HEK293 (cell line): ENCODE data around the gene PRKG1.

Experiments used
- CTCF ChIA-PET: fragments of 350-600 bp; formaldehyde crosslinking; extraction: SDS; loops from one replicate; lab custom pipeline; 2021; ENCODE audit warnings: antibody characterized with exemption; lab: Yijun Ruan, JAX
- POLR2A ChIA-PET: fragments of 300-600 bp; formaldehyde crosslinking; extraction: SDS; loops from one replicate; lab custom pipeline; 2020; ENCODE audit warnings: antibody characterized with exemption, inconsistent platforms; lab: Yijun Ruan, JAX
- H3K27ac ChIP-seq: fragments of 200-500 bp; sonication (Bioruptor generic); 2 replicates; pipeline ENCODE4 v1.5.1; 2014; ENCODE audit warnings: low read depth, low read length, control low read depth, inconsistent platforms; ENCODE audit errors: extremely low read depth
- H3K36me3 ChIP-seq, 2 experiments: fragments of 200-500 bp in 1 of 2; sonication (Bioruptor generic) in 1 of 2; 1 replicate in 1 of 2; 2 replicates in 1 of 2; pipeline ENCODE4 v1.5.1; 2014 to 2017; ENCODE audit warnings: inconsistent platforms in 2 of 2, low read length in 2 of 2; ENCODE audit not compliant: control insufficient read depth in 2 of 2, insufficient read depth in 1 of 2
- H3K4me1 ChIP-seq: fragments of 200-500 bp; sonication (Bioruptor generic); 2 replicates; pipeline ENCODE4 v1.5.1; 2014; ENCODE audit warnings: mild to moderate bottlenecking, low read length, inconsistent platforms; ENCODE audit not compliant: control insufficient read depth, insufficient read depth
- H3K4me3 ChIP-seq: 2 replicates; pipeline ENCODE4 v1.5.1; 2011; ENCODE audit warnings: low read depth, mild to moderate bottlenecking, control low read depth, low read length, moderate library complexity
- H3K9me3 ChIP-seq: fragments of 200-500 bp; sonication (Bioruptor generic); 2 replicates; pipeline ENCODE4 v1.5.1; 2014; ENCODE audit warnings: low read depth, low read length, inconsistent platforms; ENCODE audit not compliant: control insufficient read depth, insufficient read depth
- GFI1B ChIP-seq: fragments of 450-650 bp; formaldehyde crosslinking; IDR thresholded peaks from 2 replicates; pipeline ENCODE4 v1.5.1; 2016; ENCODE audit warnings: missing biosample characterization, missing genetic modification characterization
- KLF9 ChIP-seq: fragments of 450-650 bp; formaldehyde crosslinking; IDR thresholded peaks from 2 replicates; pipeline ENCODE4 v1.5.1; 2016; ENCODE audit warnings: missing biosample characterization, missing genetic modification characterization, low read depth
- YY1 ChIP-seq: fragments of 450-650 bp; formaldehyde crosslinking; IDR thresholded peaks from 2 replicates; pipeline ENCODE4 v1.5.1; 2018; ENCODE audit warnings: missing biosample characterization, missing genetic modification characterization
- ZNF133 ChIP-seq: fragments of 450-650 bp; formaldehyde crosslinking; IDR thresholded peaks from 2 replicates; pipeline ENCODE4 v1.5.1; 2016; ENCODE audit warnings: missing biosample characterization, missing genetic modification characterization
- ZNF175 ChIP-seq: fragments of 450-650 bp; formaldehyde crosslinking; IDR thresholded peaks from 2 replicates; pipeline ENCODE4 v1.5.1; 2016; ENCODE audit warnings: missing biosample characterization, missing genetic modification characterization
- ZNF19 ChIP-seq: fragments of 450-650 bp; formaldehyde crosslinking; IDR thresholded peaks from 2 replicates; pipeline ENCODE4; 2016; ENCODE audit warnings: missing biosample characterization, missing genetic modification characterization, low read depth
- ZNF274 ChIP-seq, 2 experiments: fragments of 200-500 bp in 1 of 2; fragments of 450-650 bp in 1 of 2; sonication (Bioruptor generic) in 1 of 2; formaldehyde crosslinking in 1 of 2; IDR thresholded peaks; 2 replicates each; pipeline versions ENCODE4 v1.5.1 to v1.6.1; 2014 to 2016; ENCODE audit warnings: borderline replicate concordance in 1 of 2, inconsistent platforms in 1 of 2, low read length in 1 of 2, missing biosample characterization in 1 of 2, missing genetic modification characterization in 1 of 2
- ZNF335 ChIP-seq: fragments of 450-650 bp; formaldehyde crosslinking; conservative IDR thresholded peaks from 2 replicates; pipeline ENCODE4 v1.5.1; 2016; ENCODE audit warnings: missing biosample characterization, missing genetic modification characterization
- ZNF350 ChIP-seq: fragments of 450-650 bp; formaldehyde crosslinking; IDR thresholded peaks from 2 replicates; pipeline ENCODE4 v1.5.0; 2017; ENCODE audit warnings: missing biosample characterization, mild to moderate bottlenecking, missing genetic modification characterization
- ZNF366 ChIP-seq: fragments of 450-650 bp; formaldehyde crosslinking; conservative IDR thresholded peaks from 2 replicates; pipeline ENCODE4 v1.5.1; 2016; ENCODE audit warnings: missing biosample characterization, missing genetic modification characterization
- ZNF394 ChIP-seq: fragments of 450-650 bp; formaldehyde crosslinking; IDR thresholded peaks from 2 replicates; pipeline ENCODE4 v1.5.1; 2016; ENCODE audit warnings: missing biosample characterization, missing genetic modification characterization, mild to moderate bottlenecking, moderate library complexity, borderline replicate concordance
- ZNF416 ChIP-seq: fragments of 450-650 bp; formaldehyde crosslinking; IDR thresholded peaks from 2 replicates; pipeline ENCODE4 v1.5.1; 2016; ENCODE audit warnings: missing biosample characterization, missing genetic modification characterization
- ZNF514 ChIP-seq: fragments of 450-650 bp; formaldehyde crosslinking; IDR thresholded peaks from 2 replicates; pipeline ENCODE4 v1.5.1; 2016; ENCODE audit warnings: missing biosample characterization, missing genetic modification characterization
- ZNF621 ChIP-seq: fragments of 450-650 bp; formaldehyde crosslinking; IDR thresholded peaks from 2 replicates; pipeline ENCODE4 v1.5.1; 2017; ENCODE audit warnings: missing biosample characterization, missing genetic modification characterization
- ZNF768 ChIP-seq: fragments of 450-650 bp; formaldehyde crosslinking; IDR thresholded peaks from 2 replicates; pipeline ENCODE4 v1.5.1; 2018; ENCODE audit warnings: missing biosample characterization, mild to moderate bottlenecking, missing genetic modification characterization
- ZNF777 ChIP-seq: fragments of 450-650 bp; formaldehyde crosslinking; IDR thresholded peaks from 2 replicates; pipeline ENCODE4 v1.5.1; 2017; ENCODE audit warnings: missing biosample characterization, missing genetic modification characterization, borderline replicate concordance
- ZNF785 ChIP-seq: fragments of 450-650 bp; formaldehyde crosslinking; IDR thresholded peaks from 2 replicates; pipeline ENCODE4 v1.5.1; 2016; ENCODE audit warnings: missing biosample characterization, missing genetic modification characterization
- ZSCAN16 ChIP-seq: fragments of 450-650 bp; formaldehyde crosslinking; IDR thresholded peaks from 2 replicates; pipeline ENCODE4 v1.5.1; 2016; ENCODE audit warnings: missing biosample characterization, missing genetic modification characterization
- TF ChIP-seq, protein P1 (sequence below): fragments of 450-650 bp; formaldehyde crosslinking; IDR thresholded peaks from 2 replicates; pipeline ENCODE4 v1.5.1; 2016; ENCODE audit warnings: missing biosample characterization, missing genetic modification characterization
- TF ChIP-seq, protein P2 (sequence below): fragments of 450-650 bp; formaldehyde crosslinking; IDR thresholded peaks from 2 replicates; pipeline ENCODE4 v1.5.1; 2016; ENCODE audit warnings: missing biosample characterization, missing genetic modification characterization, borderline replicate concordance
- TF ChIP-seq, protein P3 (sequence below): IDR thresholded peaks from 2 replicates; pipeline ENCODE4 v1.6.1; 2011; ENCODE audit warnings: mild to moderate bottlenecking, low read depth, low read length, borderline replicate concordance

The PRKG1 gene

DNA sequence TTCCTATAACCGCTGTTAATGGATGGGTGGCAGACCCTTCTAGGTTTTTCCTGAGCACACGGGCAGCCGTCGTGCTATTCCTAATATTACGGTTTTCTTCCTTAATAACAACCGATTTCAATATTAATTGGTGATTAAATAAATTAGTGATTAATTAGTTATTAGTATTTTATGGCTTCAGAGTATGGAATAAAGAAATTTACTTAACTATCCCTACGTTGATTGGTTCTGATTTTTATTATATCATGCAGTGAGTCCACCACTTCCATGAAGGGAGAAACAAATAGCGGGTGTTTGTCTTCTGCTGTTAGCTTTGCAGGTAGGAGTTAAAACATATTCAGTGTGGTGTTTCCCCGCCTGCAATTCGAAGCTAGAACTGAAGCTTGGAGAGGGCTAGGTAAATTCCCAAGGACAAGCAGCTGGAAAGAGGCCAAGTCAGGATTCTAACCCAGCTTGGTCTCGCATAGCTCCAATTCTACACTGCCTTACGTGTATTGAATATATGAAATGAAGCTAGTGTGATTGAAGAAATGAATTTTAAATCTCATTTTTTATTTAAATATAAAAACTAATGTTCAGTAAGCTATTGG is 626.0 kb downstream of the PRKG1 start:
- Histone ChIP-seq H3K36me3 (peaks cover 0 to 18% of the 10 kb centered on the region in 2 experiments; a peak in 1 of 3 replicates), H3K9me3 (no peaks in the 10 kb centered on the region), H3K27ac (peak overlapping the region; percentile 93), H3K4me3 (peak overlapping the region; percentile 12), H3K4me1 (peaks cover 11% of the 10 kb centered on the region)
- peak; percentile 65 for TF ChIP-seq ZNF133 (tag by site-specific recombination)
- no peak for TF ChIP-seq ZNF621
- TF ChIP-seq, protein P1, sequence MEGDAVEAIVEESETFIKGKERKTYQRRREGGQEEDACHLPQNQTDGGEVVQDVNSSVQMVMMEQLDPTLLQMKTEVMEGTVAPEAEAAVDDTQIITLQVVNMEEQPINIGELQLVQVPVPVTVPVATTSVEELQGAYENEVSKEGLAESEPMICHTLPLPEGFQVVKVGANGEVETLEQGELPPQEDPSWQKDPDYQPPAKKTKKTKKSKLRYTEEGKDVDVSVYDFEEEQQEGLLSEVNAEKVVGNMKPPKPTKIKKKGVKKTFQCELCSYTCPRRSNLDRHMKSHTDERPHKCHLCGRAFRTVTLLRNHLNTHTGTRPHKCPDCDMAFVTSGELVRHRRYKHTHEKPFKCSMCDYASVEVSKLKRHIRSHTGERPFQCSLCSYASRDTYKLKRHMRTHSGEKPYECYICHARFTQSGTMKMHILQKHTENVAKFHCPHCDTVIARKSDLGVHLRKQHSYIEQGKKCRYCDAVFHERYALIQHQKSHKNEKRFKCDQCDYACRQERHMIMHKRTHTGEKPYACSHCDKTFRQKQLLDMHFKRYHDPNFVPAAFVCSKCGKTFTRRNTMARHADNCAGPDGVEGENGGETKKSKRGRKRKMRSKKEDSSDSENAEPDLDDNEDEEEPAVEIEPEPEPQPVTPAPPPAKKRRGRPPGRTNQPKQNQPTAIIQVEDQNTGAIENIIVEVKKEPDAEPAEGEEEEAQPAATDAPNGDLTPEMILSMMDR (tag by site-specific recombination): no peak
- TF ChIP-seq, protein P2, sequence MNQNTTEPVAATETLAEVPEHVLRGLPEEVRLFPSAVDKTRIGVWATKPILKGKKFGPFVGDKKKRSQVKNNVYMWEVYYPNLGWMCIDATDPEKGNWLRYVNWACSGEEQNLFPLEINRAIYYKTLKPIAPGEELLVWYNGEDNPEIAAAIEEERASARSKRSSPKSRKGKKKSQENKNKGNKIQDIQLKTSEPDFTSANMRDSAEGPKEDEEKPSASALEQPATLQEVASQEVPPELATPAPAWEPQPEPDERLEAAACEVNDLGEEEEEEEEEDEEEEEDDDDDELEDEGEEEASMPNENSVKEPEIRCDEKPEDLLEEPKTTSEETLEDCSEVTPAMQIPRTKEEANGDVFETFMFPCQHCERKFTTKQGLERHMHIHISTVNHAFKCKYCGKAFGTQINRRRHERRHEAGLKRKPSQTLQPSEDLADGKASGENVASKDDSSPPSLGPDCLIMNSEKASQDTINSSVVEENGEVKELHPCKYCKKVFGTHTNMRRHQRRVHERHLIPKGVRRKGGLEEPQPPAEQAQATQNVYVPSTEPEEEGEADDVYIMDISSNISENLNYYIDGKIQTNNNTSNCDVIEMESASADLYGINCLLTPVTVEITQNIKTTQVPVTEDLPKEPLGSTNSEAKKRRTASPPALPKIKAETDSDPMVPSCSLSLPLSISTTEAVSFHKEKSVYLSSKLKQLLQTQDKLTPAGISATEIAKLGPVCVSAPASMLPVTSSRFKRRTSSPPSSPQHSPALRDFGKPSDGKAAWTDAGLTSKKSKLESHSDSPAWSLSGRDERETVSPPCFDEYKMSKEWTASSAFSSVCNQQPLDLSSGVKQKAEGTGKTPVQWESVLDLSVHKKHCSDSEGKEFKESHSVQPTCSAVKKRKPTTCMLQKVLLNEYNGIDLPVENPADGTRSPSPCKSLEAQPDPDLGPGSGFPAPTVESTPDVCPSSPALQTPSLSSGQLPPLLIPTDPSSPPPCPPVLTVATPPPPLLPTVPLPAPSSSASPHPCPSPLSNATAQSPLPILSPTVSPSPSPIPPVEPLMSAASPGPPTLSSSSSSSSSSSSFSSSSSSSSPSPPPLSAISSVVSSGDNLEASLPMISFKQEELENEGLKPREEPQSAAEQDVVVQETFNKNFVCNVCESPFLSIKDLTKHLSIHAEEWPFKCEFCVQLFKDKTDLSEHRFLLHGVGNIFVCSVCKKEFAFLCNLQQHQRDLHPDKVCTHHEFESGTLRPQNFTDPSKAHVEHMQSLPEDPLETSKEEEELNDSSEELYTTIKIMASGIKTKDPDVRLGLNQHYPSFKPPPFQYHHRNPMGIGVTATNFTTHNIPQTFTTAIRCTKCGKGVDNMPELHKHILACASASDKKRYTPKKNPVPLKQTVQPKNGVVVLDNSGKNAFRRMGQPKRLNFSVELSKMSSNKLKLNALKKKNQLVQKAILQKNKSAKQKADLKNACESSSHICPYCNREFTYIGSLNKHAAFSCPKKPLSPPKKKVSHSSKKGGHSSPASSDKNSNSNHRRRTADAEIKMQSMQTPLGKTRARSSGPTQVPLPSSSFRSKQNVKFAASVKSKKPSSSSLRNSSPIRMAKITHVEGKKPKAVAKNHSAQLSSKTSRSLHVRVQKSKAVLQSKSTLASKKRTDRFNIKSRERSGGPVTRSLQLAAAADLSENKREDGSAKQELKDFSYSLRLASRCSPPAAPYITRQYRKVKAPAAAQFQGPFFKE (tag by site-specific recombination): no peak
- TF ChIP-seq ZNF366 (tag by site-specific recombination): no peak; the same call in 1 of the 2 replicates
- TF ChIP-seq ZNF335: 0 out of 2 replicates have a peak, but pooled peaks have one; percentile 32
- TF ChIP-seq ZNF768 (tag by site-specific recombination): no peak
- TF ChIP-seq, protein P3, sequence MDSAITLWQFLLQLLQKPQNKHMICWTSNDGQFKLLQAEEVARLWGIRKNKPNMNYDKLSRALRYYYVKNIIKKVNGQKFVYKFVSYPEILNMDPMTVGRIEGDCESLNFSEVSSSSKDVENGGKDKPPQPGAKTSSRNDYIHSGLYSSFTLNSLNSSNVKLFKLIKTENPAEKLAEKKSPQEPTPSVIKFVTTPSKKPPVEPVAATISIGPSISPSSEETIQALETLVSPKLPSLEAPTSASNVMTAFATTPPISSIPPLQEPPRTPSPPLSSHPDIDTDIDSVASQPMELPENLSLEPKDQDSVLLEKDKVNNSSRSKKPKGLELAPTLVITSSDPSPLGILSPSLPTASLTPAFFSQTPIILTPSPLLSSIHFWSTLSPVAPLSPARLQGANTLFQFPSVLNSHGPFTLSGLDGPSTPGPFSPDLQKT: no peak
- TF ChIP-seq ZNF350 (tag by site-specific recombination): no peak
- no peak for TF ChIP-seq ZNF514 (tag by site-specific recombination)
- no peak for TF ChIP-seq ZNF785 (tag by site-specific recombination)
- TF ChIP-seq KLF9 (tag by site-specific recombination): no peak
- no peak for TF ChIP-seq ZNF777
- no peak for TF ChIP-seq ZNF394 (tag by site-specific recombination)
- TF ChIP-seq ZNF19 (tag by site-specific recombination): no peak
- ChIA-PET POLR2A (no interaction called here), CTCF (interaction anchor here (0.6 to 1.1 kb wide), 2 partner anchors 28 to 310 kb away, joined by 3 read pairs; no protein-coding TSS in a partner anchor)

DNA sequence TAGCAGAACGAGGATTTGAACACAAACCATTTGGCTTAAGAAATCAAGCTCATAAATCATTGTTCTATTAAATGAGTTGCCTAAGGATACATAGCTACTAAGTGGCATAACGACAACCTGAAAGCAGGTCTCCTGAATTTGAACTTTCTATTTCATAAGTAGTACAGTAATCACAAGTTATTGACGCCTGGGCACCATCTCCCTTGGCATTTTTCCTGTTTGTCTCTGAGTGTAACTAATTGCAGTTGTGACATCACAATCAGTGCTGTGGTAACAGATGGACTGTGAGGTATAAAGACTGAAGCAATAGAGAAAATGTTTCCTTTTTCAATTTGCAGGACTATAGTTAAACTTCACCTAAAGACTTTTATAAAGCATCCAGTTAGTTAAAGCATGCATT is 631.5 kb downstream of the PRKG1 start:
- POLR2A ChIA-PET: no interaction called here
- CTCF ChIA-PET: no interaction called here

More for the DNA sequence above, 631.5 kb downstream of the PRKG1 start:
- no peaks in the 10 kb centered on the region for H3K9me3 ChIP-seq
- no peak for TF ChIP-seq YY1 (tag by site-specific recombination)
- no peak for TF ChIP-seq GFI1B (tag by site-specific recombination)
- no peak for TF ChIP-seq ZNF416 (tag by site-specific recombination)
- no peak for TF ChIP-seq ZSCAN16
- no peak for TF ChIP-seq ZNF394 (tag by site-specific recombination)
- TF ChIP-seq ZNF514 (tag by site-specific recombination): no peak
- no peak for TF ChIP-seq ZNF175 (tag by site-specific recombination)
- TF ChIP-seq ZNF274 (IDR thresholded peaks at IDR 0.05; ENCODE audit: low read length): no peak
- no peak for TF ChIP-seq ZNF274 (tag by site-specific recombination; IDR thresholded peaks at IDR 0.05; ENCODE audit: borderline replicate concordance)
- H3K4me3 ChIP-seq: no peak overlapping the region
- H3K4me1 ChIP-seq: no peaks in the 10 kb centered on the region
- no peaks in the 10 kb centered on the region for H3K36me3 ChIP-seq
- no peak overlapping the region for H3K27ac ChIP-seq
